SK-N-MC (cell line): ENCODE data around the gene KLC4.

Source experiments
- EZH2 ChIP-seq: fragments of 200-600 bp; sonication (generic); IDR thresholded peaks from one replicate; pipeline ENCODE4 v1.6.1; 2017; ENCODE audit warnings: antibody characterized with exemption
- FOXP2 ChIP-seq: optimal IDR thresholded peaks from 2 replicates; pipeline ENCODE3; 2011; ENCODE audit warnings: mild to moderate bottlenecking, moderate library complexity; ENCODE audit not compliant: insufficient read depth; ENCODE audit errors: extremely low read length, control extremely low read depth
- POLR2AphosphoS5 ChIP-seq: IDR thresholded peaks from 2 replicates; pipeline ENCODE4 v1.6.1; 2012; ENCODE audit warnings: mild to moderate bottlenecking, low read depth, low read length, borderline replicate concordance

GRCh38 chr6:43052225-43052841 lies 7.1 kb upstream of the KLC4 start:
- TF ChIP-seq EZH2: no peak
- TF ChIP-seq POLR2AphosphoS5: no peak
- no peak for TF ChIP-seq FOXP2
